ENCODE data around the gene LRIG1.

DNA sequence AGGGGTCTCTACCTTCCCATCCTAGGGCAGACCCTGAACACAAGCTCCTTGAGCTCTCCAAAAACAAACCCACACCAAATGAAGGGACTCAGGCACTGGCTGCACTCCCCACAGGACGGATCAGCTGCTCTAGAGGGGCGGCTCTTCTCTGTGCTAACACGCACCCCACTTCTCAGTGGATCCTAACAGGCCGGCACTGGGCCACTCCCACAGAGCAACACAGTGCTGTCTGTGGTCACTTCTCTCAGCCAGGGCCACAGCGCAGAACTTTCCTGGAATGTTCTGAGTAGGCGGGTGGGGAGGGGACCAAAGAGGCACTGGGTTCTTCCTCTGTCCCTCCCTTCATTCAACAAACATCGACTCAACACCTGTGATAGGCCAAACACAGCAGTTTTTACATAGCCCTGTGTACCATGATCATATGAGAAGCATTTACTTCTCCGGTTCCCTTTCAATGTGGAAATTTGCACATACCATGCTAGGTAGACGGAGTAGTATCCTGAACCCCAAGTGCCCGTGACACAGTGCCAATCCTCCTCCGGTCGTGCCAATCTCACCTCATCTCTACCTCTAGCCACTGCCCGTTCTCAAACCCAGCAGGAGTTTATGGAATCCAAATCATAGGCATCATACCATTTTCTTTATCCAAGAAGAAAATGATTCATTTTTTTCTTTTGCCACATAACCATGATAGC, 98.1 kb downstream of the LRIG1 start:
- TF ChIP-seq, protein P1, sequence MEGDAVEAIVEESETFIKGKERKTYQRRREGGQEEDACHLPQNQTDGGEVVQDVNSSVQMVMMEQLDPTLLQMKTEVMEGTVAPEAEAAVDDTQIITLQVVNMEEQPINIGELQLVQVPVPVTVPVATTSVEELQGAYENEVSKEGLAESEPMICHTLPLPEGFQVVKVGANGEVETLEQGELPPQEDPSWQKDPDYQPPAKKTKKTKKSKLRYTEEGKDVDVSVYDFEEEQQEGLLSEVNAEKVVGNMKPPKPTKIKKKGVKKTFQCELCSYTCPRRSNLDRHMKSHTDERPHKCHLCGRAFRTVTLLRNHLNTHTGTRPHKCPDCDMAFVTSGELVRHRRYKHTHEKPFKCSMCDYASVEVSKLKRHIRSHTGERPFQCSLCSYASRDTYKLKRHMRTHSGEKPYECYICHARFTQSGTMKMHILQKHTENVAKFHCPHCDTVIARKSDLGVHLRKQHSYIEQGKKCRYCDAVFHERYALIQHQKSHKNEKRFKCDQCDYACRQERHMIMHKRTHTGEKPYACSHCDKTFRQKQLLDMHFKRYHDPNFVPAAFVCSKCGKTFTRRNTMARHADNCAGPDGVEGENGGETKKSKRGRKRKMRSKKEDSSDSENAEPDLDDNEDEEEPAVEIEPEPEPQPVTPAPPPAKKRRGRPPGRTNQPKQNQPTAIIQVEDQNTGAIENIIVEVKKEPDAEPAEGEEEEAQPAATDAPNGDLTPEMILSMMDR (IDR thresholded peaks at IDR 0.05): no peak
- TF ChIP-seq POLR2A (IDR thresholded peaks at IDR 0.05): no peak

All from tibial nerve (tissue), 3 donors.